GM12872 (cell line): ENCODE measurements around the gene B3GLCT.

Experiments used
- TF ChIP-seq, protein P1 (sequence below): IDR thresholded peaks from 3 replicates; pipeline ENCODE4 v1.5.1; 2011; ENCODE audit warnings: low read depth, mild to moderate bottlenecking, low read length, moderate library complexity; ENCODE audit not compliant: insufficient read depth

B3GLCT gene

DNA sequence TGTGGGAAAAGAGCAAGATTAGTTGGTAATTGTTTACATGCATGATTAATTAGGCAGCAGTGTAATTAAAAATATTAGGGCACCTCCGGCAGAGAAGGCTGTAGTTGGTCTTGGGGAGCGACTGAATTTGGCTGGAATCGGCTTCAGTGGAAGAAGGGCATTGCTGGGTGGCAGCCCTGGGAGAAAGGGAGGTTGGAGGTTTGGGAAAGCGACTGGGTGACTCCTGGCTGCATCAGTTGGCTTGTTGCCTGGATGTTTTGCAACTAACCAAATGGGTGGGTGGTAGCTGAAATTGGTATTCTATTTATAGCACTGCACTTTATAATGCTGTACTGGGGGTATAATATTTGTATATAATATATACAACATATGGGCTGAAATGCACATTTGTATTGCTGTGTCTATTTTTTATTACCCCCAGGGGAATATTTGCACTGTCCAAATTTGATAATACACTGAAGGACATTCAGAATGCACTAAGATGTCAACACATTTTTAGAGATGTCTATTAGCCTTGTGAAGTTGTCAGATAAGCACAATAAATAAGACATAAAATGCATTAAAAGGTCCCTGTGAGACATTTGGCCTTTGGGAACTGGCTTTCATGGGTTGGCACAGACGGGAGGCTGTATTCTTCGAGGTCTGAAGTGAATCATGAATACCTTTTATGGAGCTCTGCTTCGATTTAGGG lies 1.7 kb downstream of the B3GLCT start:
- TF ChIP-seq, protein P1, sequence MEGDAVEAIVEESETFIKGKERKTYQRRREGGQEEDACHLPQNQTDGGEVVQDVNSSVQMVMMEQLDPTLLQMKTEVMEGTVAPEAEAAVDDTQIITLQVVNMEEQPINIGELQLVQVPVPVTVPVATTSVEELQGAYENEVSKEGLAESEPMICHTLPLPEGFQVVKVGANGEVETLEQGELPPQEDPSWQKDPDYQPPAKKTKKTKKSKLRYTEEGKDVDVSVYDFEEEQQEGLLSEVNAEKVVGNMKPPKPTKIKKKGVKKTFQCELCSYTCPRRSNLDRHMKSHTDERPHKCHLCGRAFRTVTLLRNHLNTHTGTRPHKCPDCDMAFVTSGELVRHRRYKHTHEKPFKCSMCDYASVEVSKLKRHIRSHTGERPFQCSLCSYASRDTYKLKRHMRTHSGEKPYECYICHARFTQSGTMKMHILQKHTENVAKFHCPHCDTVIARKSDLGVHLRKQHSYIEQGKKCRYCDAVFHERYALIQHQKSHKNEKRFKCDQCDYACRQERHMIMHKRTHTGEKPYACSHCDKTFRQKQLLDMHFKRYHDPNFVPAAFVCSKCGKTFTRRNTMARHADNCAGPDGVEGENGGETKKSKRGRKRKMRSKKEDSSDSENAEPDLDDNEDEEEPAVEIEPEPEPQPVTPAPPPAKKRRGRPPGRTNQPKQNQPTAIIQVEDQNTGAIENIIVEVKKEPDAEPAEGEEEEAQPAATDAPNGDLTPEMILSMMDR, result no peak

DNA sequence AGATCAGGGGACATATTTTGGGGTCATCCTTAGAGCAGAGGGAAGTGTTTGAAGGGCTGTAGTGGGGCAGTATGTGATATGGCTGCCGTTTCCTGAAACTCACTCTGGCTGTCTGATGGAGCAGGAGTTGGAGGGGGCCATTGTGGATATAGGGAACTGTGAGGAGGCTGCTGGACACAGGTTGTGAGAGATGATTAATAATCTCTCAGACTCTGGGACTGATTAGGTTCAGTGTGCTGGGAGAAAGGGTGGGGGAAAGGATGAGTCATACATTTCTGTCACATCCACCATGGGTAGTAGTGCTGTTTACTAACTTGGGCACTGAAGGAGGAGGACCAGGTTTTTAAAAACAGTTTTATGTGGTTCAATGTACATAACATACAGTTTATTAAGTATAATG lies 4.8 kb downstream of the B3GLCT start:
- TF ChIP-seq, protein P1, result no peak

GRCh38 chr13:31207661-31208552 lies 8.1 kb downstream of the B3GLCT start:
- TF ChIP-seq, protein P1, result no peak

GRCh38 chr13:31208559-31209122 lies 8.9 kb downstream of the B3GLCT start:
- TF ChIP-seq, protein P1, result no peak

- TF ChIP-seq, protein P1, result no peak
Measured at GRCh38 chr13:31209172-31209840, 9.5 kb downstream of the B3GLCT start.

GRCh38 chr13:31209841-31210210 lies 10.1 kb downstream of the B3GLCT start:
- TF ChIP-seq, protein P1, result no peak
